Ishikawa (cell line): Measurements from ENCODE around the gene PRDM16.

ENCODE experiments used
- CREB1 ChIP-seq: IDR thresholded peaks from 2 replicates; pipeline ENCODE4 v1.6.1; 2012; ENCODE audit warnings: low read depth
- EGR1 ChIP-seq: IDR thresholded peaks from 2 replicates; pipeline ENCODE4 v1.6.1; 2012
- EP300 ChIP-seq: IDR thresholded peaks from 2 replicates; pipeline ENCODE4 v1.6.1; 2012; ENCODE audit warnings: borderline replicate concordance
- MAX ChIP-seq: IDR thresholded peaks from 2 replicates; pipeline ENCODE4 v1.6.1; 2012
- NFIC ChIP-seq: IDR thresholded peaks from 2 replicates; pipeline ENCODE4 v1.6.1; 2012
- RAD21 ChIP-seq: IDR thresholded peaks from 2 replicates; pipeline ENCODE4 v1.6.1; 2012; ENCODE audit warnings: low read depth
- REST ChIP-seq: IDR thresholded peaks from 2 replicates; pipeline ENCODE4 v1.6.1; 2012; ENCODE audit warnings: low read depth, mild to moderate bottlenecking
- TAF1 ChIP-seq: IDR thresholded peaks from 2 replicates; pipeline ENCODE4 v1.6.1; 2012; ENCODE audit warnings: low read depth, mild to moderate bottlenecking
- USF1 ChIP-seq: IDR thresholded peaks from 2 replicates; pipeline ENCODE4 v1.6.1; 2012
- YY1 ChIP-seq: IDR thresholded peaks from 2 replicates; pipeline ENCODE4 v1.6.1; 2012; ENCODE audit warnings: low read depth
- ZBTB7A ChIP-seq: IDR thresholded peaks from 2 replicates; pipeline ENCODE4 v1.6.1; 2012; ENCODE audit warnings: low read depth

DNA sequence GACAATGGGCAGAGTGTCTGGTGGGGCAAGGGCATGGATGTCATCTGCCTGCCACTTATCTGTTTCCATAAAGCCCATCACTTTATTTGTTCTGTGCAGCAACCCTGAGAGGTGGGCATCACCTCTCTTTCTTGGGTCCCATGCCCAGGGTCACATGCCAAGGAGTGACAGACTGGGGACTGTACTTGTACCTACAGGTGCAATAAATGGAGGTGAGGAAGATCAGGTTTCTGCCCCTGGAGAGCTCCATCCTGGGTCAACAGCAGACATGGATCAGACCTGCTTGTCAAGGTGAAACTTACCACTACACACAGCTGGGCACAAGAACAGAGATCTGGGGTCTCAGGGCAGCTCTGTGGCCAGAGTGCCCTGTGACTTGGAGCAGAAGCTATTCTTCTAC, 18.4 kb upstream of the PRDM16 start:
- TF ChIP-seq YY1 (no peak), REST (no peak), TAF1 (no peak), CREB1 (no peak), MAX (no peak), RAD21 (no peak), EGR1 (no peak), USF1 (no peak), ZBTB7A (no peak), EP300 (no peak), NFIC (no peak)
